ENCODE results near the gene LTF.

DNA sequence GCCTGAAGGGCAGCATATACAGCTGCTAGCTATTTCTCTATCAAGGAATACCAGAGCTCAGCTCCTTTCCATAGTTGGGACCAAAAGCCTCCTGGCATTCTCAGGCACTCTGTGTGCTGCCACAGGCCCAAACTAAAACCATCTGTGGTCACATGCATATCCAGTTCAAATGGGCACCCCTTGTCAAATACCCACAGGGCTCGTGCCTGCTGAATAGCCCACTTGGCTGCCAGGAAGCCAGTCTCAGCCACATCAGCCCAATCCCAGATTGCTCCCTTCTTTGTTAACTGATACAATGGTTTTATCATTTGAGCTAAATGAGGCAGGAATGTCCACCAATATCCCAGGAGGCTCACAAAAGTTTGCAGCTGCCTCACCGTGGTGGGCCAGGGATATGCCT, 43.8 kb downstream of the LTF start:
- TF ChIP-seq, protein P1, sequence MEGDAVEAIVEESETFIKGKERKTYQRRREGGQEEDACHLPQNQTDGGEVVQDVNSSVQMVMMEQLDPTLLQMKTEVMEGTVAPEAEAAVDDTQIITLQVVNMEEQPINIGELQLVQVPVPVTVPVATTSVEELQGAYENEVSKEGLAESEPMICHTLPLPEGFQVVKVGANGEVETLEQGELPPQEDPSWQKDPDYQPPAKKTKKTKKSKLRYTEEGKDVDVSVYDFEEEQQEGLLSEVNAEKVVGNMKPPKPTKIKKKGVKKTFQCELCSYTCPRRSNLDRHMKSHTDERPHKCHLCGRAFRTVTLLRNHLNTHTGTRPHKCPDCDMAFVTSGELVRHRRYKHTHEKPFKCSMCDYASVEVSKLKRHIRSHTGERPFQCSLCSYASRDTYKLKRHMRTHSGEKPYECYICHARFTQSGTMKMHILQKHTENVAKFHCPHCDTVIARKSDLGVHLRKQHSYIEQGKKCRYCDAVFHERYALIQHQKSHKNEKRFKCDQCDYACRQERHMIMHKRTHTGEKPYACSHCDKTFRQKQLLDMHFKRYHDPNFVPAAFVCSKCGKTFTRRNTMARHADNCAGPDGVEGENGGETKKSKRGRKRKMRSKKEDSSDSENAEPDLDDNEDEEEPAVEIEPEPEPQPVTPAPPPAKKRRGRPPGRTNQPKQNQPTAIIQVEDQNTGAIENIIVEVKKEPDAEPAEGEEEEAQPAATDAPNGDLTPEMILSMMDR (IDR thresholded peaks at IDR 0.05; ENCODE audit: low read depth, low read length, poor library complexity, severe bottlenecking) = no peak
- no peak for TF ChIP-seq EZH2phosphoT487 (IDR thresholded peaks at IDR 0.05; ENCODE audit: borderline replicate concordance, low read length)
